PC-3 (cell line): ENCODE measurements around the gene HDGF.

Experiments used
- EZH2 ChIP-seq: fragments of 300-600 bp; sonication (generic); IDR thresholded peaks from one replicate; pipeline ENCODE4 v1.6.1; 2017; ENCODE audit warnings: antibody characterized with exemption, mild to moderate bottlenecking, low read length; ENCODE audit not compliant: unreplicated experiment
- TF ChIP-seq, protein P1 (sequence below): fragments of 300-600 bp; sonication (generic); conservative IDR thresholded peaks from 2 replicates; pipeline ENCODE4 v1.5.1; 2017; ENCODE audit warnings: antibody characterized with exemption, low read depth, mild to moderate bottlenecking, low read length

DNA sequence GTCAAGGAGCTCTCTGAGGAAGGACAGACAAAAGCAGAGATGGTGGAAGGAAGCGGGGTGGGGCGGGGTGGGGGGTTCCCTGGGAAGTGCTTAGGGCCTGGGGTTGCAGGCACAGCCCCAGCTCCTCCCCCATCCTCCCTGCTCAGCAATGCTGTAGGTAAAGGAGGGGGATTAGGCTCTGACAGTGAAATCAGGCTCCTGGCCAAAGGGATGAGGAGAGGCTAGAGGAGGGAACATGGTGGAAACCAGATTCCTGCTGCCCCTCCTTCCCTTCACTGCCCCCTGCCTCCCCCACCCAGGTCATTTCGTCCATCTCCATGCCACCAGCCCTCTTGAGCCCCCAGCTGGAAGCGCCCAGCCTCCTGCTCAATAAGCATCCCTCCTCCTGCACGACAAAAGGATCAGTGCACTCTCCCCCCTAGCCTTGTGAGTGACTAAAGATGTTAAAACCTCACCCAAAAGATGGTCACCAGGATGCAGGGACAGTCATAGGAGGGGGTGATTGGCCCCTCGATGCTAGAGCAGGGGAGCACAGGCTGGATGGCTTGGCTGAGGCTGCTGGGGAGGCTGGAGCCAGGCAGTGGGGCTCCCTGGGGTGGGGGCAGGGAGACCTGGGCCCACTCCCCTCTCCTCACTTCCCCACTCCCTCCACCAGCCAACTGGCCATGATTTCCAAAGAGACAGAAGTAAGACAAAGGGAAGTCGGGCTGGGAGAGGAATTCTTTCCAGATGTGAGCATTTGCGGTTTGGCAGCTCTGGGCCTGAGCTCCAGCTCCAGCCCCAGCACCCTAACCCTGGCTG lies 43.9 kb downstream of the HDGF start:
- TF ChIP-seq EZH2 = no peak
- TF ChIP-seq, protein P1, sequence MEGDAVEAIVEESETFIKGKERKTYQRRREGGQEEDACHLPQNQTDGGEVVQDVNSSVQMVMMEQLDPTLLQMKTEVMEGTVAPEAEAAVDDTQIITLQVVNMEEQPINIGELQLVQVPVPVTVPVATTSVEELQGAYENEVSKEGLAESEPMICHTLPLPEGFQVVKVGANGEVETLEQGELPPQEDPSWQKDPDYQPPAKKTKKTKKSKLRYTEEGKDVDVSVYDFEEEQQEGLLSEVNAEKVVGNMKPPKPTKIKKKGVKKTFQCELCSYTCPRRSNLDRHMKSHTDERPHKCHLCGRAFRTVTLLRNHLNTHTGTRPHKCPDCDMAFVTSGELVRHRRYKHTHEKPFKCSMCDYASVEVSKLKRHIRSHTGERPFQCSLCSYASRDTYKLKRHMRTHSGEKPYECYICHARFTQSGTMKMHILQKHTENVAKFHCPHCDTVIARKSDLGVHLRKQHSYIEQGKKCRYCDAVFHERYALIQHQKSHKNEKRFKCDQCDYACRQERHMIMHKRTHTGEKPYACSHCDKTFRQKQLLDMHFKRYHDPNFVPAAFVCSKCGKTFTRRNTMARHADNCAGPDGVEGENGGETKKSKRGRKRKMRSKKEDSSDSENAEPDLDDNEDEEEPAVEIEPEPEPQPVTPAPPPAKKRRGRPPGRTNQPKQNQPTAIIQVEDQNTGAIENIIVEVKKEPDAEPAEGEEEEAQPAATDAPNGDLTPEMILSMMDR = no peak
